Suppressor macrophage (primary cell): Measurements from ENCODE around the gene IFNL1.
"Not testable (repeated sequence)": the region's sequence is repeated elsewhere in the genome, so short reads cannot be mapped to it uniquely, and the experiment has no call there.

Experiments
- DNase-seq, 4 experiments: peaks; one replicate each; pipeline ENCODE4 v3.0.0-alpha.2; 2020 to 2022

Gene IFNL1

DNA sequence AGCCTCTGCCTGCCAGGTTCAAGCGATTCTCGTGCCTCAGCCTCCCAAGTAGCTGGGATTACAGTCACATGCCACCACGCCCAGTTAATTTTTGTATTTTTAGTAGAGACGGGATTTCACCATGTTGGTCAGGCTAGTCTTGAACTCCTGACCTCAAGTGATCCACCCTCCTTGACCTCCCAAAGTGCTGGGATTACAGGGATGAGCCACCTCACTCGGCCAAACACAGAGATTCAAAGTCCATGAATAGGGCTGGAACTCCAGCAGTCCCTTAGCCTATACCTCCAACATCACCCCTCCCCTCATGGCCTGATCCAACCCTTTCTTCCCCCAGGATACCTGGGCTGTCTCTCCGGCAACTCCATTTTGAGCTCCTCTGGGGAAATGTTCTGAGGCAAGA lies 36.5 kb downstream of the IFNL1 start:
- DNase-seq, result not testable (repeated sequence)

DNA sequence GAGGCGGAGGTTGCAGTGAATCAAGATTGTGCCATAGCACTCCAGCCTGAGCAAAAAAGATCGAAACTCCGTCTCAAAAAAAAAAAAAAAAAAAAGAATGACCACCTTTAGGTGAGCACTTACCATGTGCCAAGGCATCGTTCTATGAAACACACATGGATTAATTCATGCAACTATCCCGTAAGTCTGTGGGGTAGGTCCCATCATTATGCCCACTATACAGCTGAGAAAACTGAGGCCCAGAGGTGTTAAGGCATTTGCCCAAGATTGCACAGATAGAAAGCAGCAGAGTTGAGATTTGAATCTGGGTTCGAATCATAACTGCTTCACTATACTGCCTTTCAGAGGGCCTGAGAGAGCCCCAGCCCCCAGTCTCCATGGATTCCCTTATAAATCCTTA lies 37.3 kb downstream of the IFNL1 start:
- DNase-seq, result no peak

GRCh38 chr19:39334444-39334976 lies 38.3 kb downstream of the IFNL1 start:
- DNase-seq, result no peak

DNA sequence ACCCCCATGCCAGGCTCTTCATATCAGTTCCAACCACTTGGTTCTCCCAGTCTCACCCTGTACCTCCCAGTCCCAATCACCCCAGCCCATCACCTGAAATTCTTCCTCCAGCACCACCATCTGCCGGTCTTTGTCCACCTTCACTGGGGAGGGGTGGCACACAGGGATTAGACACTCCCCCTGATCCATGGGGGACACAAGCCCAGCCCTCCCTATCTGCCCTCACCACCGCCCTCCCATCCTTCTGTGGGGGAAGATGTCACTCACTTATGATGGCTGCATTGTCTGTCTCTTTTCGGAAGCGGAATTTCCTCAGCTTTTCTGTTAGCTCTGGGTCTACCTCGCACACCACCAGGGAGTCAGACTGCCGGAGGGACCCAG lies 39.0 kb downstream of the IFNL1 start:
- DNase-seq, result peak; percentile 19 to 43 (median 38)

DNA sequence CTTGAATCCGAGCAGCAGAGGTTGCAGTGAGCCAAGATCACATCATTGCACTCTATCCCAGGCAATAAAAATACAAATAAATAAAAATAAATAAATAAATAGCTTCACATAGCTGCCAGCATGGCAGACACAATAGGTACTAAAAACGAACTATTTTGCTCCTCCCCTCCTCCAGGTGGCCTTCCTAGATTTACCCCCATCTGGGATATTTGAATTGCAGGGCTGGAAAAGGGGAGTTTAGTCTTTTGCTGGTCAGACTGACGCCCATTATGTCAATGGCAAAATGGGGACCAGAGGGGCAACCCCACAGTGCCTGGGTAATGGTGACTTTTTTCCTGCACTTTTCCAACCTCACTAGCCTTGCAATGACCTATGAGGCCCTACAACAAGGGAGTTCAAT lies 40.3 kb downstream of the IFNL1 start:
- no peak for DNase-seq

GRCh38 chr19:39339674-39340073 lies 43.5 kb downstream of the IFNL1 start:
- no peak for DNase-seq

GRCh38 chr19:39340156-39340555 lies 43.9 kb downstream of the IFNL1 start:
- peak in 2 of 4 experiments; percentile 26 to 31 for DNase-seq

DNA sequence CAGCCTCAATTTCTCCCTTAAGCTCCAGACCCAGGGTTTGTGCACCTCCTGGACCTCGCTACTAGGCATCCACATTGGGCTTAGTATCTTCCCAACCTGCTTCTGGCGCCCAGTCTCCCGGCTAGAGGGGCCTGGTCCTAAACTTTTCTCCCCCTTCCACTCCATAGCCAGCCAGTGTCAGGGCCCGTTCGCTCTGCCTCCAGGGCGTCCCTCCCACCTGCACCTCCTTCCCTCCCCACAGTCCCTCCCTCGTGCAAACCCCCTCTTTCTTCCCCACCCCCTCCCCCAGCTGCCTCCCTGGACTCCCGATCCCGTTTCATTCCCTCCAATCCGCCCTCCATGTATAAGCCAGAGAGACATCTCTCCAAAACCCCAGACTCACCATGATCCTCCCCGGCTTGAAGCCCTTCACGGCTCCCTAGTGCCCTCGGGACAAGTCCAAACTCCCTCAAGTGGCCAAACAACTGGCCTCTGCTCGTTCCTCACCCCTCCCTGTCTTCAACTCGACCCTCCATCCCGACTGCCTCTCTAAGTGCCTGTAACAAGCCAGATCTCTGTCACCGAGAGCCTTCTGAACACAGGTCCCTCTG lies 45.0 kb downstream of the IFNL1 start:
- DNase-seq, result peak in 3 of 4 experiments; percentile 48 to 63 (median 54)

DNA sequence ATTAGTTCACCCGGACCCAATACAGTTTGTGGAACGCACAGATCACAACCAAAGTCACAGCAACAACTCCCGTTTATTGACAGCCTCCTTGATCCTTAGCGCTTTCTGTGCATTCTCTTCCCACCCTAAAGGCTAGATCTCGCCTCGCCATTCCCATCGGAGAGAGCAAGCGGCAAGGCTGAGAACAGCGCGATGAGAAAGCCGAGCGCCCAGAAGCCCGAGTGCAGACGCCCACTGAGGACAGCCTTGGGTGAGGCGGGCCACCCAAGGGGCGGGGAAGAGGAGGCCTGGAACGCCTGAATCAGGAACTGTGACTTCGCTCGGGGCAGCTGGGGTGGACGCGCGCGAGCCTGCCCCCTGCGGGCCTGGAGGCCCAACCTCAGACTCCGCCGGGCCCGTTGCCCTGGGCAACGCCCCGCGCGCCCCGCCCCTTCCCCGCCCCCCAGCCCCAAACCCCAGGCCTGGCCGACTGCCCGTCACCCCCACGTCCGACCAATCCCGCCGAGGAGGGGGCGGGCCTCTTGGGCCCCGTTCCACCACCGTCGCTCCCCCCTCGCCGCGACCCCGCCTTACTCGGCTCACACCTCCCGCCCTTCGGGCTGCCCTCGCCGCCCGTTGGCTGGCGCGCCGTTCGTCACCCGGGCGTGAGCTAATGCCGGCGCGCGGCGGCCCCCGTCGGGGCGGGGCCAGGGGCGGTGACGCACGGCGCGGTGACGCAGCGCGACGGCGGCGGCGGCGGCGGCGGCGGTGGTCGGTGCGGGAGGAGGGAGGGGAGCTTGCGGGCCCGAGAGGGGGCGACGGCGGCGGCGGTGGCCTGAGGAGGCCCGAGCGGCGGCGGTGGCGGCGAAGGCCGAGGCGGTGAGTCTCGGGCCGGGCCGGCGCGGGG lies 45.8 kb downstream of the IFNL1 start, which contains the start of gene SAMD4B:
Gene SAMD4B (plus strand): TSS at position 703 of the 886 bp plus-strand sequence. CDS start 14,473 bp downstream, outside the sequence.
- peak; percentile 99 to 100 (median 100) for DNase-seq

- DNase-seq, result peak in 1 of 4 experiments; percentile 18
These were observed 46.6 kb downstream of the IFNL1 start for GRCh38 chr19:39342647-39343305.

- DNase-seq, result no peak
These were observed 49.7 kb downstream of the IFNL1 start for GRCh38 chr19:39345956-39346355.

GRCh38 chr19:39347332-39348164 lies 51.3 kb downstream of the IFNL1 start:
- DNase-seq, result no peak
